IPS-20b (cell line): ENCODE data around the gene CSF3R.

Experiments
- H3K27ac ChIP-seq: one replicate; pipeline ENCODE4 v1.5.1; 2013; ENCODE audit warnings: low read length
- H3K27me3 ChIP-seq: 2 replicates; pipeline ENCODE4 v1.6.1; 2013; ENCODE audit warnings: mild to moderate bottlenecking, low read length, inconsistent platforms; ENCODE audit not compliant: insufficient read depth
- H3K36me3 ChIP-seq: 2 replicates; pipeline ENCODE4 v1.6.1; 2013; ENCODE audit warnings: low read depth, mild to moderate bottlenecking, inconsistent platforms, low read length, moderate library complexity; ENCODE audit not compliant: insufficient read depth
- H3K4me1 ChIP-seq: 2 replicates; pipeline ENCODE4 v1.6.1; 2013; ENCODE audit warnings: mild to moderate bottlenecking, control low read depth, inconsistent platforms, low read length, moderate library complexity; ENCODE audit not compliant: insufficient read depth
- H3K4me3 ChIP-seq: 2 replicates; pipeline ENCODE4 v1.5.1; 2013; ENCODE audit warnings: mild to moderate bottlenecking, low read length, inconsistent platforms
- H3K9ac ChIP-seq: 2 replicates; pipeline ENCODE4 v1.6.1; 2013; ENCODE audit warnings: low read depth, mild to moderate bottlenecking, inconsistent platforms, low read length, moderate library complexity
- H3K9me3 ChIP-seq: 2 replicates; pipeline ENCODE4 v1.6.1; 2013; ENCODE audit warnings: mild to moderate bottlenecking, low read depth, low read length, inconsistent platforms; ENCODE audit not compliant: insufficient read depth

CSF3R gene

DNA sequence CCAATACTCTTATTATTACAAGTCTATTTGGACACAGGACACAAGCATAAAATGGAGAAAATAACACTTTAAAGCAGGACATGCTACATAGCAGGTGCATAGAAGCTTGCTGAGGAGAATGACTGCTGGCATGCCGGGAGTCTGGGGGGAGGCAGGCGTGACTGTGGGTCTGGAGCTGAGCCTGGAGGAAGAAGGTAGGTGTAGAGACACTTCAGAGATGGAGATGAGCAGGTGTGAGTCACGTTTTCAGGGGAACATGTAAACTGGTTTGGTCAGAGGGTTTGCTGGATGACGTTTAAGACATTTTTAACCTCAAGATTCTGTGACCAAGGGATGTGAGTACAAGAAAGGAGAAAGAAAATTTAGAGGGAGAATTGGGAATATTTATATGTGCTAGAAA is 56.9 kb downstream of the CSF3R start:
- Histone ChIP-seq H3K4me3 (no peak overlapping the region), H3K9me3 (no peaks in the 10 kb centered on the region), H3K4me1 (no peaks in the 10 kb centered on the region), H3K27ac (no peak overlapping the region), H3K36me3 (no peaks in the 10 kb centered on the region), H3K9ac (no peak overlapping the region), H3K27me3 (no peaks in the 10 kb centered on the region)

- no peaks in the 10 kb centered on the region for H3K9me3 ChIP-seq
- no peak overlapping the region for H3K9ac ChIP-seq
- H3K27ac ChIP-seq = no peak overlapping the region
- no peaks in the 10 kb centered on the region for H3K4me1 ChIP-seq
- H3K4me3 ChIP-seq = no peak overlapping the region
- H3K27me3 ChIP-seq = no peaks in the 10 kb centered on the region
- H3K36me3 ChIP-seq = no peaks in the 10 kb centered on the region
Observed at GRCh38 chr1:36421649-36422048, 61.1 kb downstream of the CSF3R start.

- Histone ChIP-seq H3K27me3 (no peaks in the 10 kb centered on the region), H3K9ac (no peak overlapping the region), H3K9me3 (no peaks in the 10 kb centered on the region), H3K36me3 (no peaks in the 10 kb centered on the region), H3K27ac (no peak overlapping the region), H3K4me1 (no peaks in the 10 kb centered on the region), H3K4me3 (no peak overlapping the region)
Observed at GRCh38 chr1:36420836-36421317, 61.8 kb downstream of the CSF3R start.

DNA sequence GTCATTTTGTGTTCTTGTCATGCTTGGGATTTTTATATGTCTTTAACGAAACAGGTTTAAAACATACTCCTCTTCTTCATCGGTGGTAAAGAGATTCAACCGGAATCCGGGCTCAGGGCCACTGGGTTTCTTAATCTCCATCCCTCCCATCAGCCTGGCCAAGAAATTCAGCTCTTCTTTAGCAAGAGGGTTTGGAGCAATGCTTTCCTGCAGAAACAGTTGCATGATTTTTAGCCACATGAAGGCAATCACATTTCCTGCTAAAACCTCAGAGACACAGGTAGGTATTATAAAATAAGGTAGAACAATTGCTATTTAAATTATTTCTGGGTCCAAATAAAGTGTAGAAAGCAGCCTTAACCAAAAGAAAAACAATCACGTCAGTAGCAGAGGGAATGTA is 62.3 kb downstream of the CSF3R start:
- no peaks in the 10 kb centered on the region for H3K4me1 ChIP-seq
- no peaks in the 10 kb centered on the region for H3K27me3 ChIP-seq
- no peak overlapping the region for H3K4me3 ChIP-seq
- no peak overlapping the region for H3K9ac ChIP-seq
- H3K36me3 ChIP-seq = no peaks in the 10 kb centered on the region
- H3K27ac ChIP-seq = no peak overlapping the region
- no peaks in the 10 kb centered on the region for H3K9me3 ChIP-seq

- Histone ChIP-seq H3K9ac (no peak overlapping the region), H3K9me3 (no peaks in the 10 kb centered on the region), H3K27ac (no peak overlapping the region), H3K4me3 (no peak overlapping the region), H3K27me3 (no peaks in the 10 kb centered on the region), H3K4me1 (no peaks in the 10 kb centered on the region), H3K36me3 (no peaks in the 10 kb centered on the region)
Observed at GRCh38 chr1:36419569-36419968, 63.1 kb downstream of the CSF3R start.

DNA sequence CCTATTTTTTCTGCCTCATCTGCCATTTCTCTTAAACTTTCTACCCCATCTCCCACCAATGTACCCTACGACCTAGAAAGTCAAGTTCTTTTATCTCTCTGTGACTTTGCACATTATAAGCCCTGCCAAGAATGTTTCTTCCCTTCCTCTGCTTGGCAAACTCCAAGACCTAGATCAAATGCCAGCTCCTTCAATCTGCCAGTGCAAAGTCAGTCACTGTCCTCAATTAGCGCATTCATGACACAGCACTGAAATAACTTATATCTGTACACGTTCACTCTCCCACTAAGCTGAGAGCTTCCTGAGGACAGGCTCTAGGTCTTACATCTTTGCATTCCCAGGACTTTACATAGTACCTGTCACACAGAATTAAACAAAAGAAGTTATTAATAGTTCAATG is 63.6 kb downstream of the CSF3R start:
- Histone ChIP-seq H3K27ac (no peak overlapping the region), H3K4me3 (no peak overlapping the region), H3K9me3 (no peaks in the 10 kb centered on the region), H3K9ac (no peak overlapping the region), H3K4me1 (no peaks in the 10 kb centered on the region), H3K27me3 (no peaks in the 10 kb centered on the region), H3K36me3 (no peaks in the 10 kb centered on the region)

DNA sequence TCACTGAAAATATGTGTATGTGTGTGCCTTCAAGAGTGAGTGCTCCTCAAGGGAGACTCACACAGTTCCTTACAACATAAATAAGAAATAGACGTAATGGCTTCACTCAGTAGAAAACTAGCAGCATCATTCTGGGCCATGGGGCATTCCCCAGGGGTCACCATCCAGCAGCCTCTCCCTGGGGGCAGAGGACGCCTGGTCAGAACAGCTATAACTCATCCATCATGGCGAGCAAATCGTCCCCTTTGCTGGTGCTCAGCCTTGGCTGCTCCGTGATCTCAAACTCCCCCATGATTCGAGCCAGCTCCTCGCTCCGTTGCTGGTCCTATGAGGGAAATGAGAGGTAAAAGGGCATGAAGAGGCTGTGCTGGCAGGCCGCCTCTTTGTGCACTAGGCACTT is 64.8 kb downstream of the CSF3R start:
- H3K4me3 ChIP-seq = no peak overlapping the region
- H3K9me3 ChIP-seq = no peaks in the 10 kb centered on the region
- no peaks in the 10 kb centered on the region for H3K27me3 ChIP-seq
- no peaks in the 10 kb centered on the region for H3K4me1 ChIP-seq
- H3K36me3 ChIP-seq = no peaks in the 10 kb centered on the region
- no peak overlapping the region for H3K27ac ChIP-seq
- H3K9ac ChIP-seq = no peak overlapping the region
